Parathyroid adenoma (tissue), 2 donors: ENCODE measurements around the gene TASP1.

ENCODE experiments used
- H2AFZ ChIP-seq: fragments of 300-600 bp; sonication (generic); one replicate; pipeline ENCODE4 v1.7.0; 2017; ENCODE audit warnings: antibody characterized with exemption, mild to moderate bottlenecking
- H3K27ac ChIP-seq: fragments of 300-600 bp; sonication (generic); one replicate; pipeline ENCODE4 v1.7.0; 2017
- H3K27me3 ChIP-seq: fragments of 300-600 bp; sonication (generic); one replicate; pipeline ENCODE4 v1.7.0; 2017; ENCODE audit warnings: low read length; ENCODE audit not compliant: control insufficient read depth, insufficient read depth
- H3K36me3 ChIP-seq: fragments of 300-600 bp; sonication (generic); one replicate; pipeline ENCODE4 v1.7.0; 2017; ENCODE audit warnings: low read length; ENCODE audit not compliant: control insufficient read depth, insufficient read depth
- H3K4me1 ChIP-seq: fragments of 300-600 bp; sonication (generic); one replicate; pipeline ENCODE4 v1.7.0; 2017; ENCODE audit warnings: control low read depth
- H3K4me2 ChIP-seq: fragments of 300-600 bp; sonication (generic); one replicate; pipeline ENCODE4 v1.7.0; 2017; ENCODE audit warnings: low read length
- H3K4me3 ChIP-seq: fragments of 300-600 bp; sonication (generic); one replicate; pipeline ENCODE4 v1.7.0; 2017; ENCODE audit warnings: low read depth, low read length
- H3K79me2 ChIP-seq: fragments of 300-600 bp; sonication (generic); one replicate; pipeline ENCODE4 v1.7.0; 2017; ENCODE audit warnings: control low read depth
- H3K9ac ChIP-seq: fragments of 300-600 bp; sonication (generic); one replicate; pipeline ENCODE4 v1.7.0; 2017; ENCODE audit warnings: mild to moderate bottlenecking
- H3K9me3 ChIP-seq: fragments of 300-600 bp; sonication (generic); one replicate; pipeline ENCODE4 v1.7.0; 2017; ENCODE audit warnings: low read length; ENCODE audit not compliant: control insufficient read depth
- CTCF ChIP-seq: fragments of 300-600 bp; sonication (generic); IDR thresholded peaks from one replicate; pipeline ENCODE4 v1.7.0; 2017; ENCODE audit warnings: antibody characterized with exemption, mild to moderate bottlenecking
- donor health status: primary hyperparathyroidism.

Gene TASP1

GRCh38 chr20:13571662-13572061 is 67.1 kb downstream of the TASP1 start:
- H3K4me2 ChIP-seq: no peak overlapping the region
- H3K27me3 ChIP-seq: no peaks in the 10 kb centered on the region
- no peaks in the 10 kb centered on the region for H3K79me2 ChIP-seq
- no peak overlapping the region for H3K9ac ChIP-seq
- no peak overlapping the region for H2AFZ ChIP-seq
- H3K4me3 ChIP-seq: no peak overlapping the region
- TF ChIP-seq CTCF: no peak
- H3K9me3 ChIP-seq: no peaks in the 10 kb centered on the region
- no peaks in the 10 kb centered on the region for H3K4me1 ChIP-seq
- no peak overlapping the region for H3K27ac ChIP-seq
- H3K36me3 ChIP-seq: no peaks in the 10 kb centered on the region

DNA sequence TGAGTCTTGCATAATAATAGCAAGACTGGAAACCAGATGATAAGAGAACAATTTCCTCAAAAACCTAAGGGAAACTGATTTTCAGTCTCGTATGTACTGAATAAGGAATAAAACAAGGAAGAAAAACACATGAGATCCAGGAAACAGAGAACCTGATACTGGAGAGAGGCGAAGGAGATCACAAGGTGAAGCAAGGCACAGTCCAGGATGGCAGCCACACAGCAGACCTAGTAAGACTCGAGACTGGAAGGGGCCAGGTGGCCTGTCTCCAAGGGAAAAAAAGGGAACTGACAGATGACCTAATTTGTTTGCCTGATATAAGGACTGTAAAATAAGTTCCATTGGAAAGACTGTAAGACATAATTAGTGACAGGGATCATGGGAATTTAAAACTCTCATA is 71.1 kb downstream of the TASP1 start:
- no peak overlapping the region for H3K4me2 ChIP-seq
- no peak overlapping the region for H3K9ac ChIP-seq
- no peaks in the 10 kb centered on the region for H3K79me2 ChIP-seq
- no peaks in the 10 kb centered on the region for H3K9me3 ChIP-seq
- no peak overlapping the region for H3K27ac ChIP-seq
- no peaks in the 10 kb centered on the region for H3K36me3 ChIP-seq
- no peak for TF ChIP-seq CTCF
- H3K4me1 ChIP-seq: no peaks in the 10 kb centered on the region
- no peak overlapping the region for H2AFZ ChIP-seq
- no peaks in the 10 kb centered on the region for H3K27me3 ChIP-seq
- no peak overlapping the region for H3K4me3 ChIP-seq

DNA sequence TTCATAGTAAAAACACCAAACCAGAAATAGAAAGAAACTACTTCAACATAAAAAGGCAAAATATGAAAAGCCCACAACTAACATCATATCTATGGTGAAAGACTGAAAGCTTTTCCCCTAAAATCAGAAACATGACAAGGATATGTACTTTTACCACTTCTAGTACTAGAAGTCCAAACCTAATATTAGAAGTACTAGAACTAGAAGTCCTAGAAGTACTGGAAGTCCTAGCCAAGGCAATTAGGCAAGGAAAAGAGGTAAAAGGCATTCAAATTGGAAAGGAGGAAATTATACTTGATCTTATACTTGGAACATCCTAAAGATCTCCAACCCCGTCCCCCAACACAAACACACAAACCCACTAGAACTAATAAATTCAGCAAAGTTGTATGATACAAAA is 74.9 kb downstream of the TASP1 start:
- Histone ChIP-seq H3K27ac (no peak overlapping the region), H2AFZ (no peak overlapping the region), H3K27me3 (no peaks in the 10 kb centered on the region), H3K36me3 (no peaks in the 10 kb centered on the region), H3K4me1 (no peaks in the 10 kb centered on the region), H3K9ac (no peak overlapping the region), H3K9me3 (no peaks in the 10 kb centered on the region), H3K4me2 (no peak overlapping the region), H3K4me3 (no peak overlapping the region), H3K79me2 (no peaks in the 10 kb centered on the region)
- TF ChIP-seq CTCF: no peak

DNA sequence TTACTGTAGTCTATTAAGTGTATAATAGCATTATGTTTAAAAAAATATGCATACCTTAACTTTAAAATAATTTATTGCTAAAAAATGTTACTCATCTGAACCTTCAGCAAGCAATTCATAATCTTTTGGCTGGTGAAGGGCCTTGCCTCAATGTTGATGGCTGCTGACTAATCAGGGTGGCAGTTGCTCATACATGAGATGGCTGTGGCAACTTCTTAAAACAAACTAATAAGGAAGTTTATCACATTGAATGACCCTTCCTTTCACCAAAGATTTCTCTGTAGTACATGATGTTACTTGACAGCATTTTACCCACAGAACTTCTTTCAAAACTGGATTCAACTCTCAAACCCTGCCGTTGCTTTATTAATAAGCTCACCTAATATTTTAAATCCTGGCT is 84.0 kb downstream of the TASP1 start:
- H3K36me3 ChIP-seq: no peaks in the 10 kb centered on the region
- H3K79me2 ChIP-seq: no peaks in the 10 kb centered on the region
- H3K4me1 ChIP-seq: no peaks in the 10 kb centered on the region
- H3K9me3 ChIP-seq: no peaks in the 10 kb centered on the region
- H3K9ac ChIP-seq: no peak overlapping the region
- H2AFZ ChIP-seq: no peak overlapping the region
- no peak overlapping the region for H3K4me2 ChIP-seq
- H3K4me3 ChIP-seq: no peak overlapping the region
- H3K27me3 ChIP-seq: no peaks in the 10 kb centered on the region
- no peak overlapping the region for H3K27ac ChIP-seq
- TF ChIP-seq CTCF: no peak

- Histone ChIP-seq H3K4me2 (no peak overlapping the region), H3K4me1 (no peaks in the 10 kb centered on the region), H3K36me3 (no peaks in the 10 kb centered on the region), H2AFZ (no peak overlapping the region), H3K4me3 (no peak overlapping the region), H3K27ac (no peak overlapping the region), H3K9ac (no peak overlapping the region), H3K9me3 (no peaks in the 10 kb centered on the region), H3K79me2 (no peaks in the 10 kb centered on the region), H3K27me3 (no peaks in the 10 kb centered on the region)
- no peak for TF ChIP-seq CTCF
These were observed 84.7 kb downstream of the TASP1 start for GRCh38 chr20:13554076-13554475.
